Measurements from ENCODE around the gene TRIM52.

DNA sequence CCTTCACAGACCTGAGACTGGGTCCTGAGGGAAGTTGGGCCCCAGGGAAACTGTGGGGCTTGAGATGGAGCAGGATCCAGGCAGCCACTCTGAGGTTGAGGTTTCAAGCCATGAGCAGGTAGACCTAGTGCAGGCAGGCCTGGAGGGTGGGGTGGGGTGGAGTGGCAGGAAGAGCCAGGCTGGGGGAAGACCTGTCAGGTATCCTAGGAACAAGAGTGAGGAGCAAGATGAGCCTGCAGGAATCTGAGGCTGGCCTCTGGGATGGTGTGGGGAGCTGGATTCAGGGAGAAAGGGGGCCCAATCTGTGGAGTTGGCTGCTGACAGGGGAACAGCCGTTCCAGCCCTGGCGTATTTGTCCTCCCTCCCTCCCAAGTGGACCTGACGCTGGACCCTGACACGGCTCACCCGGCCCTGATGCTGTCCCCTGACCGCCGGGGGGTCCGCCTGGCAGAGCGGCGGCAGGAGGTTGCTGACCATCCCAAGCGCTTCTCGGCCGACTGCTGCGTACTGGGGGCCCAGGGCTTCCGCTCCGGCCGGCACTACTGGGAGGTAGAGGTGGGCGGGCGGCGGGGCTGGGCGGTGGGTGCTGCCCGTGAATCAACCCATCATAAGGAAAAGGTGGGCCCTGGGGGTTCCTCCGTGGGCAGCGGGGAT is 27.0 kb downstream of the TRIM52 start:
- TF ChIP-seq, protein P1, sequence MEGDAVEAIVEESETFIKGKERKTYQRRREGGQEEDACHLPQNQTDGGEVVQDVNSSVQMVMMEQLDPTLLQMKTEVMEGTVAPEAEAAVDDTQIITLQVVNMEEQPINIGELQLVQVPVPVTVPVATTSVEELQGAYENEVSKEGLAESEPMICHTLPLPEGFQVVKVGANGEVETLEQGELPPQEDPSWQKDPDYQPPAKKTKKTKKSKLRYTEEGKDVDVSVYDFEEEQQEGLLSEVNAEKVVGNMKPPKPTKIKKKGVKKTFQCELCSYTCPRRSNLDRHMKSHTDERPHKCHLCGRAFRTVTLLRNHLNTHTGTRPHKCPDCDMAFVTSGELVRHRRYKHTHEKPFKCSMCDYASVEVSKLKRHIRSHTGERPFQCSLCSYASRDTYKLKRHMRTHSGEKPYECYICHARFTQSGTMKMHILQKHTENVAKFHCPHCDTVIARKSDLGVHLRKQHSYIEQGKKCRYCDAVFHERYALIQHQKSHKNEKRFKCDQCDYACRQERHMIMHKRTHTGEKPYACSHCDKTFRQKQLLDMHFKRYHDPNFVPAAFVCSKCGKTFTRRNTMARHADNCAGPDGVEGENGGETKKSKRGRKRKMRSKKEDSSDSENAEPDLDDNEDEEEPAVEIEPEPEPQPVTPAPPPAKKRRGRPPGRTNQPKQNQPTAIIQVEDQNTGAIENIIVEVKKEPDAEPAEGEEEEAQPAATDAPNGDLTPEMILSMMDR (IDR thresholded peaks at IDR 0.05; ENCODE audit: insufficient read depth, low read length, poor library complexity, severe bottlenecking), result no peak
- TF ChIP-seq EZH2phosphoT487 (conservative IDR thresholded peaks at IDR 0.05; ENCODE audit: low read length), result no peak
